SU-DHL-6 (cell line): Measurements from ENCODE around the gene CDC42BPA.

Experiments used
- H2AFZ ChIP-seq: fragments of 200-600 bp; sonication (generic); 2 replicates; pipeline ENCODE4 v1.6.1; 2014; ENCODE audit warnings: low read depth, mild to moderate bottlenecking, moderate library complexity, mixed read lengths, antibody characterized with exemption, low read length; ENCODE audit not compliant: severe bottlenecking
- H3F3A ChIP-seq: fragments of 200-600 bp; shearing (Covaris generic); 2 replicates; pipeline ENCODE4 v1.6.0; 2016; ENCODE audit warnings: antibody characterized with exemption, mild to moderate bottlenecking; ENCODE audit not compliant: insufficient read depth
- H3K27ac ChIP-seq: fragments of 200-600 bp; sonication (generic); 2 replicates; pipeline ENCODE4 v1.5.1; 2016; ENCODE audit warnings: low read depth, mild to moderate bottlenecking, low read length, moderate library complexity, mixed read lengths
- H3K27me3 ChIP-seq: fragments of 200-600 bp; sonication (generic), shearing (Covaris generic); 2 replicates; pipeline ENCODE4 v1.6.0; 2014; ENCODE audit warnings: mild to moderate bottlenecking, low read length
- H3K36me3 ChIP-seq: fragments of 200-600 bp; sonication (generic); 2 replicates; pipeline ENCODE4 v1.6.1; 2014; ENCODE audit warnings: mild to moderate bottlenecking, low read length, mixed read lengths
- H3K4me2 ChIP-seq: fragments of 300-600, 200-600 bp; shearing (Covaris generic), sonication (generic); 2 replicates; pipeline ENCODE4 v1.6.0; 2014; ENCODE audit warnings: low read length, low read depth, mild to moderate bottlenecking; ENCODE audit not compliant: poor library complexity, severe bottlenecking
- H3K4me3 ChIP-seq: fragments of 200-600 bp; sonication (generic); 2 replicates; pipeline ENCODE4 v1.5.1; 2014; ENCODE audit warnings: antibody characterized with exemption, low read length, mild to moderate bottlenecking, mixed read lengths; ENCODE audit not compliant: insufficient read depth, poor library complexity, severe bottlenecking
- H3K79me2 ChIP-seq: fragments of 200-600 bp; sonication (generic); 2 replicates; pipeline ENCODE4 v1.6.1; 2014; ENCODE audit warnings: mild to moderate bottlenecking, low read length, moderate library complexity; ENCODE audit not compliant: insufficient read depth
- H3K9ac ChIP-seq: fragments of 200-600 bp; sonication (generic); 2 replicates; pipeline ENCODE4 v1.7.0; 2014; ENCODE audit warnings: mild to moderate bottlenecking, low read length
- H3K9me2 ChIP-seq: fragments of 200-600 bp; sonication (generic); replicated peaks from 2 replicates; pipeline ENCODE4 v1.6.1; 2014; ENCODE audit warnings: low read length; ENCODE audit not compliant: insufficient read depth
- H3K9me3 ChIP-seq: fragments of 200-600 bp; sonication (generic); 2 replicates; pipeline ENCODE4 v1.6.1; 2014; ENCODE audit warnings: low read length, mixed read lengths; ENCODE audit not compliant: insufficient read depth
- H4K20me1 ChIP-seq: fragments of 200-600 bp; sonication (generic); 2 replicates; pipeline ENCODE4 v1.6.1; 2014; ENCODE audit warnings: low read depth, mild to moderate bottlenecking, antibody characterized with exemption, low read length, moderate library complexity, mixed read lengths
- EZH2phosphoT487 ChIP-seq: fragments of 200-600 bp; sonication (generic), shearing (Covaris generic); conservative IDR thresholded peaks from 2 replicates; pipeline ENCODE4 v1.6.1; 2018; ENCODE audit warnings: mild to moderate bottlenecking, antibody characterized with exemption, low read length, moderate library complexity, mixed read lengths
- TF ChIP-seq, protein P1 (sequence below): fragments of 200-600 bp; sonication (generic); IDR thresholded peaks from one replicate; pipeline ENCODE4 v1.5.1; 2017; ENCODE audit warnings: antibody characterized with exemption, mild to moderate bottlenecking, low read length, moderate library complexity; ENCODE audit not compliant: insufficient read depth, poor library complexity, severe bottlenecking

The CDC42BPA gene

DNA sequence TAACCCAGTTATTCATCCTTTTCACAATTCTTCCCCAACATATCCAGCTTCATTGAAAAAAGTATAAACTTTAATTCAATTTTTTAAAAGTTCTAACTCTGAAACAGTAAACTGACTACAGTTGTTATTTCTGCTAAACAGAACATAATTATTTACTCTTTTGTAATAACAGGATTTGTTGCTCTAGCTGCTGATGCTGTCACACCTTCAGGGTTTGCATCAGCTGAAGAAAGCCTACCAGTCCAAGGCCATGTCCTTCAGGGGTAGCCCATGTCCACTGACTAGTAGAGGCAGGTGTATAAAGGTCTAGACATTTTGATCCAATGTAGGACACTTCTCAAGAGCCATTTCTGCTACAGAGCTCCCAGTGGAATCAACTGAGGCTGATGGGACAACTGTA lies 107.7 kb downstream of the CDC42BPA start:
- no peak overlapping the region for H2AFZ ChIP-seq
- H3F3A ChIP-seq = no peaks in the 10 kb centered on the region
- no peaks in the 10 kb centered on the region for H3K9me2 ChIP-seq
- no peaks in the 10 kb centered on the region for H3K9me3 ChIP-seq
- no peak overlapping the region for H3K4me3 ChIP-seq
- H3K27me3 ChIP-seq = no peaks in the 10 kb centered on the region
- no peak overlapping the region for H3K9ac ChIP-seq
- no peaks in the 10 kb centered on the region for H3K79me2 ChIP-seq
- no peak overlapping the region for H3K4me2 ChIP-seq
- no peak overlapping the region for H3K27ac ChIP-seq
- H4K20me1 ChIP-seq = no peaks in the 10 kb centered on the region
- no peaks in the 10 kb centered on the region for H3K36me3 ChIP-seq
- TF ChIP-seq, protein P1, sequence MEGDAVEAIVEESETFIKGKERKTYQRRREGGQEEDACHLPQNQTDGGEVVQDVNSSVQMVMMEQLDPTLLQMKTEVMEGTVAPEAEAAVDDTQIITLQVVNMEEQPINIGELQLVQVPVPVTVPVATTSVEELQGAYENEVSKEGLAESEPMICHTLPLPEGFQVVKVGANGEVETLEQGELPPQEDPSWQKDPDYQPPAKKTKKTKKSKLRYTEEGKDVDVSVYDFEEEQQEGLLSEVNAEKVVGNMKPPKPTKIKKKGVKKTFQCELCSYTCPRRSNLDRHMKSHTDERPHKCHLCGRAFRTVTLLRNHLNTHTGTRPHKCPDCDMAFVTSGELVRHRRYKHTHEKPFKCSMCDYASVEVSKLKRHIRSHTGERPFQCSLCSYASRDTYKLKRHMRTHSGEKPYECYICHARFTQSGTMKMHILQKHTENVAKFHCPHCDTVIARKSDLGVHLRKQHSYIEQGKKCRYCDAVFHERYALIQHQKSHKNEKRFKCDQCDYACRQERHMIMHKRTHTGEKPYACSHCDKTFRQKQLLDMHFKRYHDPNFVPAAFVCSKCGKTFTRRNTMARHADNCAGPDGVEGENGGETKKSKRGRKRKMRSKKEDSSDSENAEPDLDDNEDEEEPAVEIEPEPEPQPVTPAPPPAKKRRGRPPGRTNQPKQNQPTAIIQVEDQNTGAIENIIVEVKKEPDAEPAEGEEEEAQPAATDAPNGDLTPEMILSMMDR = no peak
- TF ChIP-seq EZH2phosphoT487 = no peak

- Histone ChIP-seq H3F3A (no peaks in the 10 kb centered on the region), H3K79me2 (no peaks in the 10 kb centered on the region), H3K27me3 (no peaks in the 10 kb centered on the region), H3K36me3 (no peaks in the 10 kb centered on the region), H3K27ac (no peak overlapping the region), H3K9me2 (no peaks in the 10 kb centered on the region), H4K20me1 (no peaks in the 10 kb centered on the region; the same call in 1 of the 2 replicates), H2AFZ (no peak overlapping the region), H3K4me3 (no peak overlapping the region), H3K4me2 (no peak overlapping the region), H3K9ac (no peak overlapping the region), H3K9me3 (no peaks in the 10 kb centered on the region)
- no peak for TF ChIP-seq EZH2phosphoT487
- TF ChIP-seq, protein P1 = no peak
Measured at GRCh38 chr1:227197064-227197463, 121.2 kb downstream of the CDC42BPA start.

GRCh38 chr1:227192163-227192562 lies 126.1 kb downstream of the CDC42BPA start:
- Histone ChIP-seq H3K27me3 (no peaks in the 10 kb centered on the region; the same call in 1 of the 2 replicates), H3K79me2 (no peaks in the 10 kb centered on the region), H4K20me1 (no peaks in the 10 kb centered on the region; the same call in 1 of the 2 replicates), H3K4me2 (no peak overlapping the region), H3K9me3 (no peaks in the 10 kb centered on the region), H3F3A (no peaks in the 10 kb centered on the region), H3K9ac (no peak overlapping the region), H3K27ac (no peak overlapping the region), H3K4me3 (no peak overlapping the region), H3K36me3 (no peaks in the 10 kb centered on the region), H3K9me2 (no peaks in the 10 kb centered on the region), H2AFZ (no peak overlapping the region)
- TF ChIP-seq EZH2phosphoT487 = no peak
- TF ChIP-seq, protein P1 = no peak
